GM12878 (cell line): ENCODE data around the gene ZBTB49. TPM values are rescaled to one million over a fixed set of nuclear protein-coding genes. Genes with fewer than 3 reads are reported as not detected.

Source experiments
- ATAC-seq: fragments of 200-7000 bp; cut with Tn5 transposase; 3 replicates; pipeline ENCODE4 v1.9.1; 2020; ENCODE audit warnings: mild to moderate bottlenecking, moderate library complexity
- BruUV-seq: library from RNA; stranded (reverse); fragments of 400-500 nt; replicated peaks from 2 replicates; lab custom pipeline; 2021; lab: Mats Ljungman, UMichigan
- CTCF ChIA-PET: fragments of 300-600 bp; sonication (Branson Sonifier 250); formaldehyde crosslinking; extraction: SDS; loops from one replicate; lab custom pipeline; 2021; ENCODE audit warnings: inconsistent platforms; lab: Yijun Ruan, JAX
- POLR2A ChIA-PET: fragments of 350-600 bp; formaldehyde crosslinking; extraction: SDS; loops from one replicate; lab custom pipeline; 2021; ENCODE audit warnings: inconsistent platforms; lab: Charles Lee
- RAD21 ChIA-PET: fragments of 300-600 bp; sonication (Branson Sonifier 250); formaldehyde crosslinking; loops from one replicate; lab custom pipeline; 2023; ENCODE audit warnings: antibody characterized with exemption; ENCODE audit not compliant: unreplicated experiment; lab: Charles Lee
- SMC1A ChIA-PET: fragments of 300-600 bp; sonication (Branson Sonifier 250); formaldehyde crosslinking; loops from one replicate; lab custom pipeline; 2023; ENCODE audit not compliant: unreplicated experiment, uncharacterized antibody; lab: Charles Lee
- DNase-seq: peaks from one replicate; pipeline ENCODE4 v3.0.0-alpha.2; 2011; ENCODE audit warnings: low read depth, low spot score
- FAIRE-seq: peaks from 3 replicates; lab custom pipeline; 2011; peaks lifted over from hg19 to GRCh38; lab: Jason Lieb, UNC
- H2AFZ ChIP-seq: 2 replicates; pipeline ENCODE4 v1.6.0; 2011; ENCODE audit warnings: low read depth, low read length, control low read depth; ENCODE audit not compliant: control insufficient read depth
- H3K27ac ChIP-seq: 2 replicates; pipeline ENCODE4 v1.5.1; 2011; ENCODE audit warnings: control low read depth; ENCODE audit not compliant: control insufficient read depth, insufficient read depth
- H3K27me3 ChIP-seq, 2 experiments: replicated peaks in 1 of 2; 2 replicates each; pipeline versions ENCODE4 v1.6.0 to v1.6.1; 2011; ENCODE audit warnings: low read length in 1 of 2; ENCODE audit not compliant: control insufficient read depth in 2 of 2, insufficient read depth in 2 of 2
- H3K36me3 ChIP-seq, 2 experiments: 2 replicates each; pipeline ENCODE4 v1.5.1; 2011; ENCODE audit warnings: low read length in 1 of 2; ENCODE audit not compliant: control insufficient read depth in 2 of 2, insufficient read depth in 2 of 2
- H3K4me1 ChIP-seq: 2 replicates; pipeline ENCODE4 v1.6.1; 2011; ENCODE audit warnings: mild to moderate bottlenecking, low read length, moderate library complexity, mixed read lengths; ENCODE audit not compliant: control insufficient read depth, insufficient read depth
- H3K4me2 ChIP-seq: 2 replicates; pipeline ENCODE4 v1.6.0; 2011; ENCODE audit warnings: control low read depth; ENCODE audit not compliant: control insufficient read depth, insufficient read depth
- H3K4me3 ChIP-seq: fragments of 200-600 bp; sonication (generic); 2 replicates; pipeline ENCODE4 v1.5.1; 2016
- H3K79me2 ChIP-seq: 2 replicates; pipeline ENCODE4 v1.6.0; 2011; ENCODE audit warnings: low read length; ENCODE audit not compliant: control insufficient read depth, insufficient read depth
- H3K9ac ChIP-seq: 2 replicates; pipeline ENCODE4 v1.8.0; 2011; ENCODE audit warnings: low read length, control low read depth, mixed read lengths; ENCODE audit not compliant: control insufficient read depth, insufficient read depth
- H3K9me3 ChIP-seq: replicated peaks from 3 replicates; pipeline ENCODE4 v1.5.1; 2011; ENCODE audit warnings: mild to moderate bottlenecking, low read length; ENCODE audit not compliant: control insufficient read depth, insufficient read depth
- H4K20me1 ChIP-seq: 2 replicates; pipeline ENCODE4 v1.6.0; 2011; ENCODE audit not compliant: control insufficient read depth, insufficient read depth
- ATF3 ChIP-seq: IDR thresholded peaks from 2 replicates; pipeline ENCODE4 v1.6.1; 2011; ENCODE audit warnings: low read depth, mild to moderate bottlenecking, low read length, moderate library complexity, borderline replicate concordance; ENCODE audit errors: extremely low read depth
- CBX5 ChIP-seq: sonication (generic); IDR thresholded peaks from 2 replicates; pipeline ENCODE4 v1.6.1; 2016; ENCODE audit warnings: low read depth, moderate library complexity, mild to moderate bottlenecking, inconsistent platforms
- FOS ChIP-seq: IDR thresholded peaks from 3 replicates; pipeline ENCODE4 v1.6.1; 2011; ENCODE audit warnings: borderline replicate concordance; ENCODE audit not compliant: insufficient read length; ENCODE audit errors: extremely low read depth
- IKZF2 ChIP-seq, 2 experiments: fragments of 450-650 bp; IDR thresholded peaks; 2 replicates each; pipeline ENCODE4 v1.6.1; 2017; ENCODE audit warnings: mild to moderate bottlenecking in 2 of 2, moderate library complexity in 2 of 2
- IRF4 ChIP-seq: IDR thresholded peaks from 2 replicates; pipeline ENCODE4 v1.6.1; 2011; ENCODE audit warnings: low read depth, low read length
- MYC ChIP-seq: IDR thresholded peaks from 2 replicates; pipeline ENCODE4 v1.6.1; 2011; ENCODE audit warnings: mild to moderate bottlenecking, low read length, moderate library complexity, inconsistent platforms; ENCODE audit not compliant: insufficient read depth, insufficient replicate concordance, insufficient read length, severe bottlenecking
- SPI1 ChIP-seq: IDR thresholded peaks from 2 replicates; pipeline ENCODE4 v1.6.1; 2011; ENCODE audit warnings: low read depth, mild to moderate bottlenecking, low read length, moderate library complexity, borderline replicate concordance; ENCODE audit not compliant: insufficient read depth
- SREBF2 ChIP-seq: IDR thresholded peaks from 2 replicates; pipeline ENCODE4 v1.6.1; 2012; ENCODE audit warnings: mild to moderate bottlenecking, low read length
- ZBED1 ChIP-seq: IDR thresholded peaks from 2 replicates; pipeline ENCODE4 v1.6.1; 2016; ENCODE audit warnings: borderline replicate concordance
- ZNF217 ChIP-seq: fragments of 450-650 bp; IDR thresholded peaks from 2 replicates; pipeline ENCODE4 v1.6.1; 2017; ENCODE audit warnings: antibody characterized with exemption, mild to moderate bottlenecking
- WGBS: methylation state at CpG from one replicate; pipeline ENCODE4 v1.1.6; 2016; ENCODE audit warnings: low lambda C conversion rate; ENCODE audit not compliant: insufficient replicate concordance, insufficient coverage; ENCODE audit errors: missing lambda C conversion rate; 5-methylcytosine and 5-hydroxymethylcytosine counted together
- in situ Hi-C: fragments of 300-500 bp; cut with MboI; formaldehyde crosslinking; loops from 9 replicates; pipeline ENCODE4 v1.14.3; 2018; ENCODE audit warnings: mixed read lengths
- intact Hi-C: fragments of 100-400 bp; cut with micrococcal nuclease; formaldehyde crosslinking; loops from one replicate; pipeline ENCODE4 v1.14.2; 2022; ENCODE audit not compliant: unreplicated experiment
- polyA plus RNA-seq, 11 experiments: library from polyadenylated mRNA; depleted of rRNA in 4 of 11; unstranded in 6 of 11; stranded (reverse) in 5 of 11; fragments of >200 nt; fragmentation: Nextera tagmentation in 4 of 11; fragmentation: Illumina TruSeq in 1 of 11; extraction: Ambion mirVana in 4 of 11; extraction: Trizol in 1 of 11; gene quantifications; 1 replicate in 1 of 11; 2 replicates in 10 of 11; pipeline versions ENCODE4 v1.2.1 to v1.2.3, GENCODE V29; 2011 to 2016; ENCODE audit warnings: inconsistent platforms in 2 of 11, missing spikeins in 2 of 11, low read depth in 1 of 11
- total RNA-seq, 4 experiments: library from RNA; depleted of rRNA in 3 of 4; stranded (reverse); fragments of >200 nt in 3 of 4; fragmentation: Illumina TruSeq in 1 of 4; extraction: Trizol in 1 of 4; gene quantifications; 2 replicates each; pipeline versions ENCODE4 v1.2.1 to v1.2.3, GENCODE V29; 2013 to 2021
- TF ChIP-seq, protein P1 (sequence below): fragments of 450-650 bp; formaldehyde crosslinking; IDR thresholded peaks from 2 replicates; pipeline ENCODE4 v1.4.0; 2020; ENCODE audit warnings: mild to moderate bottlenecking, moderate library complexity
- TF ChIP-seq, protein P2 (sequence below): fragments of 450-650 bp; IDR thresholded peaks from 2 replicates; pipeline ENCODE4 v1.6.1; 2017; ENCODE audit warnings: borderline replicate concordance
- TF ChIP-seq, protein P3 (sequence below): fragments of 150-350 bp; IDR thresholded peaks from 2 replicates; pipeline ENCODE4 v1.6.1; 2014; ENCODE audit warnings: mild to moderate bottlenecking, low read depth, low read length
- TF ChIP-seq, protein P4 (sequence below): IDR thresholded peaks from 2 replicates; pipeline ENCODE4 v1.6.1; 2011; ENCODE audit warnings: mild to moderate bottlenecking, low read depth, low read length, moderate library complexity; ENCODE audit not compliant: insufficient replicate concordance

The ZBTB49 gene
- total and polyA plus RNA-seq, 10 of the 15 experiments (the other 5 are each of a cell fraction or from before 2014, with no cell fraction given) = 0.37 to 4.8 (median 4.1) TPM

DNA sequence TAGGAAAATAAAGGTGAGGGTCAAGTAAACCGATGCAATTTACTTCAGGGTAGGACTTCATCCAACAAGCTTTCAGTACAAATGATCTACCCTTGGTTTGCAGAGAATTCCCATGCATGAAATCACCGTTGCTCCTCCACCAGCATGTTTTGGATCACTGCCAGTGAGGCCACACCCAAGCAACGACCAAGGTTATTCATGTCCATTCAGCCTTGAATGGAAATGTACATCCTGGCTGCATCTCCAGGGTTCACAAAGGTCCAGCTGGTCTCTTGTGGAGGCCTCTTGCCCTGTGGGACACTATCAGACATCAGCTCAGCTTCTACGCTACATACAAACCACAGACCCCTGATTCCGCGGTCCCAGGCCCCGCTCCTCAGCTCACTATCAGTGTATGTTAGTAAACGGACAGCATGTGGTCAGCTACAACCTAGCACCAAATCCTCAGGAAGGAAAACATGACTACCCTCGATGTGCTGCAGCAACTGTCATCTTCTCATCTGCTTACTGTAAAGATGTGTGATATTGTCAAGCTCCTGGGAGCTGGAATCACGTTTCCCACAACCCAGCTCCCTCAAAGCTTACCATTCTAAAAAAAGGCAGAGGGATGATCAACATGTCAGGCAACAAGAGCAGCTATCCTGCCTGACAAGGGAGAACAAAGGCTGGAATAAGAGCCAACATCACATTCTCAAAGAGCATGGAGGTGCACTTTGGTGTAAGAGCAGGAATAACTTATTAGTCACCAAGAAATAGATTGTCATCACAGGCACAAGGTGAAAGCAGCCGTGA lies 5.0 kb upstream of the ZBTB49 start:
- CTCF ChIA-PET = interaction anchor here (0.6 to 2.7 kb wide), 3 partner anchors 15 to 34 kb away, joined by 3 to 13 read pairs (median 4); no protein-coding TSS in a partner anchor
- TF ChIP-seq, protein P1, sequence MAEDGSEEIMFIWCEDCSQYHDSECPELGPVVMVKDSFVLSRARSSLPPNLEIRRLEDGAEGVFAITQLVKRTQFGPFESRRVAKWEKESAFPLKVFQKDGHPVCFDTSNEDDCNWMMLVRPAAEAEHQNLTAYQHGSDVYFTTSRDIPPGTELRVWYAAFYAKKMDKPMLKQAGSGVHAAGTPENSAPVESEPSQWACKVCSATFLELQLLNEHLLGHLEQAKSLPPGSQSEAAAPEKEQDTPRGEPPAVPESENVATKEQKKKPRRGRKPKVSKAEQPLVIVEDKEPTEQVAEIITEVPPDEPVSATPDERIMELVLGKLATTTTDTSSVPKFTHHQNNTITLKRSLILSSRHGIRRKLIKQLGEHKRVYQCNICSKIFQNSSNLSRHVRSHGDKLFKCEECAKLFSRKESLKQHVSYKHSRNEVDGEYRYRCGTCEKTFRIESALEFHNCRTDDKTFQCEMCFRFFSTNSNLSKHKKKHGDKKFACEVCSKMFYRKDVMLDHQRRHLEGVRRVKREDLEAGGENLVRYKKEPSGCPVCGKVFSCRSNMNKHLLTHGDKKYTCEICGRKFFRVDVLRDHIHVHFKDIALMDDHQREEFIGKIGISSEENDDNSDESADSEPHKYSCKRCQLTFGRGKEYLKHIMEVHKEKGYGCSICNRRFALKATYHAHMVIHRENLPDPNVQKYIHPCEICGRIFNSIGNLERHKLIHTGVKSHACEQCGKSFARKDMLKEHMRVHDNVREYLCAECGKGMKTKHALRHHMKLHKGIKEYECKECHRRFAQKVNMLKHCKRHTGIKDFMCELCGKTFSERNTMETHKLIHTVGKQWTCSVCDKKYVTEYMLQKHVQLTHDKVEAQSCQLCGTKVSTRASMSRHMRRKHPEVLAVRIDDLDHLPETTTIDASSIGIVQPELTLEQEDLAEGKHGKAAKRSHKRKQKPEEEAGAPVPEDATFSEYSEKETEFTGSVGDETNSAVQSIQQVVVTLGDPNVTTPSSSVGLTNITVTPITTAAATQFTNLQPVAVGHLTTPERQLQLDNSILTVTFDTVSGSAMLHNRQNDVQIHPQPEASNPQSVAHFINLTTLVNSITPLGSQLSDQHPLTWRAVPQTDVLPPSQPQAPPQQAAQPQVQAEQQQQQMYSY (CRISPR knock-in tag) = no peak
- TF ChIP-seq ZBED1 = no peak
- TF ChIP-seq, protein P2, sequence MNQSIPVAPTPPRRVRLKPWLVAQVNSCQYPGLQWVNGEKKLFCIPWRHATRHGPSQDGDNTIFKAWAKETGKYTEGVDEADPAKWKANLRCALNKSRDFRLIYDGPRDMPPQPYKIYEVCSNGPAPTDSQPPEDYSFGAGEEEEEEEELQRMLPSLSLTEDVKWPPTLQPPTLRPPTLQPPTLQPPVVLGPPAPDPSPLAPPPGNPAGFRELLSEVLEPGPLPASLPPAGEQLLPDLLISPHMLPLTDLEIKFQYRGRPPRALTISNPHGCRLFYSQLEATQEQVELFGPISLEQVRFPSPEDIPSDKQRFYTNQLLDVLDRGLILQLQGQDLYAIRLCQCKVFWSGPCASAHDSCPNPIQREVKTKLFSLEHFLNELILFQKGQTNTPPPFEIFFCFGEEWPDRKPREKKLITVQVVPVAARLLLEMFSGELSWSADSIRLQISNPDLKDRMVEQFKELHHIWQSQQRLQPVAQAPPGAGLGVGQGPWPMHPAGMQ = no peak
- no peak for TF ChIP-seq SREBF2
- no peak for TF ChIP-seq IKZF2 (IDR thresholded peaks at IDR 0.05)
- TF ChIP-seq, protein P3, sequence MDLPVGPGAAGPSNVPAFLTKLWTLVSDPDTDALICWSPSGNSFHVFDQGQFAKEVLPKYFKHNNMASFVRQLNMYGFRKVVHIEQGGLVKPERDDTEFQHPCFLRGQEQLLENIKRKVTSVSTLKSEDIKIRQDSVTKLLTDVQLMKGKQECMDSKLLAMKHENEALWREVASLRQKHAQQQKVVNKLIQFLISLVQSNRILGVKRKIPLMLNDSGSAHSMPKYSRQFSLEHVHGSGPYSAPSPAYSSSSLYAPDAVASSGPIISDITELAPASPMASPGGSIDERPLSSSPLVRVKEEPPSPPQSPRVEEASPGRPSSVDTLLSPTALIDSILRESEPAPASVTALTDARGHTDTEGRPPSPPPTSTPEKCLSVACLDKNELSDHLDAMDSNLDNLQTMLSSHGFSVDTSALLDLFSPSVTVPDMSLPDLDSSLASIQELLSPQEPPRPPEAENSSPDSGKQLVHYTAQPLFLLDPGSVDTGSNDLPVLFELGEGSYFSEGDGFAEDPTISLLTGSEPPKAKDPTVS = no peak
- TF ChIP-seq CBX5 = no peak
- TF ChIP-seq MYC = no peak
- no peak for TF ChIP-seq FOS
- TF ChIP-seq, protein P4, sequence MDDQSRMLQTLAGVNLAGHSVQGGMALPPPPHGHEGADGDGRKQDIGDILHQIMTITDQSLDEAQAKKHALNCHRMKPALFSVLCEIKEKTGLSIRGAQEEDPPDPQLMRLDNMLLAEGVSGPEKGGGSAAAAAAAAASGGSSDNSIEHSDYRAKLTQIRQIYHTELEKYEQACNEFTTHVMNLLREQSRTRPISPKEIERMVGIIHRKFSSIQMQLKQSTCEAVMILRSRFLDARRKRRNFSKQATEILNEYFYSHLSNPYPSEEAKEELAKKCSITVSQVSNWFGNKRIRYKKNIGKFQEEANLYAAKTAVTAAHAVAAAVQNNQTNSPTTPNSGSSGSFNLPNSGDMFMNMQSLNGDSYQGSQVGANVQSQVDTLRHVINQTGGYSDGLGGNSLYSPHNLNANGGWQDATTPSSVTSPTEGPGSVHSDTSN = no peak
- TF ChIP-seq IRF4 = no peak
- TF ChIP-seq SPI1 = no peak
- TF ChIP-seq ZNF217 = no peak
- no peak for TF ChIP-seq ATF3

More for the DNA sequence above, 5.0 kb upstream of the ZBTB49 start:
- no peak overlapping the region for H2AFZ ChIP-seq
- BruUV-seq = no TSS peak
- FAIRE-seq (no peak), DNase-seq (no peak), ATAC-seq (no peak)
- WGBS = 90% methylated on average over 11 of the region's 11 CpGs
- in situ Hi-C loops (no loop called here), intact Hi-C loops (no loop called here)
- H3K79me2 ChIP-seq = peaks cover 34% of the 10 kb centered on the region
- peaks cover 8 to 19% of the 10 kb centered on the region in 2 experiments for H3K36me3 ChIP-seq
- no peak overlapping the region for H3K9ac ChIP-seq
- no peaks in the 10 kb centered on the region for H3K27me3 ChIP-seq
- H3K4me1 ChIP-seq = peaks cover 3% of the 10 kb centered on the region
- H3K4me3 ChIP-seq = no peak overlapping the region
- H3K9me3 ChIP-seq = no peaks in the 10 kb centered on the region
- no peak overlapping the region for H3K27ac ChIP-seq
- H4K20me1 ChIP-seq = no peaks in the 10 kb centered on the region
- RAD21 ChIA-PET = no interaction called here
- SMC1A ChIA-PET = interaction anchor here (1.2 to 1.8 kb wide), 2 partner anchors 19 to 34 kb away, joined by 3 to 4 read pairs; no protein-coding TSS in a partner anchor
- POLR2A ChIA-PET = interaction anchor here (0.5 kb wide), 1 partner anchor 15 kb away, joined by 7 read pairs; no protein-coding TSS in a partner anchor
- H3K4me2 ChIP-seq = no peak overlapping the region; the same call in 1 of the 2 replicates
